Measurements from ENCODE around the gene CACFD1. TPM values are rescaled to one million over a fixed set of nuclear protein-coding genes. Genes with fewer than 3 reads are reported as not detected.
A peak's percentile ranks its signal among the peaks of the same experiment; 100 is the strongest.

CACFD1 gene
- total and polyA plus RNA-seq, 3 donors from 2014 or later, result 34.7 to 47.9 (median 43.3) TPM

- Histone ChIP-seq H3K36me3 (ENCODE audit: low read depth, missing control alignments) (no peaks in the 10 kb centered on the region), H3K27me3 (no peaks in the 10 kb centered on the region), H3K4me1 (peaks cover 35% of the 10 kb centered on the region), H3K27ac (peak overlapping the region in 1 of 2 donors; percentile 24), H3K4me3 (no peak overlapping the region), H3K9me3 (no peaks in the 10 kb centered on the region)
- 55% methylated on average over 13 to 19 of the region's 19 CpGs for WGBS, 2 donors
- TF ChIP-seq POLR2A (IDR thresholded peaks at IDR 0.05), result no peak
- no peak for TF ChIP-seq CTCF (IDR thresholded peaks at IDR 0.05)
- intact Hi-C loops (cut with DNase I; ENCODE audit: low total_unique reads), result no loop called here
- DNase-seq, result no peak
These were observed 39.5 kb downstream of the CACFD1 start for GRCh38 chr9:133499132-133499891.

DNA sequence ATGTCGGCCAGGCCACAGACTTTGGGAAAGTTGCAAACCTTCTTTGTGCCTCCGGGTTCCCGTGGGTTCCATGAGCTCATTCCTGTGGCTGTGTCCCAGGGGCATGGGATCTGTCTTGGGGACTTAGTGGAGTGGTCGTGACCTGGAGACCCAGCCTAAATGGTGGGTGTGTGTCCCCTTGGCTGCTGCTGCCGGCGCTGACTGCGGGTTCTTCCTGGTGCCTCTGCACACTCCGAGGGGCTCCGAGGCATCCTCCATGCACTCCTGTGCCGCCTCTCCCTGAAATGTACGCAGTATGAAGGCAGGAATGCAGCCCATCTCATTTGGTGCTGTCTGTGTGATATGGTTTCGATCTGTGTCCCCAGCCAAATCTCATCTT lies 40.1 kb downstream of the CACFD1 start:
- 81 to 100% methylated on average over 1 to 12 of the region's 12 CpGs for WGBS, 2 donors
- no peak overlapping the region for H3K4me3 ChIP-seq
- intact Hi-C loops (cut with DNase I; ENCODE audit: low total_unique reads), result no loop called here
- no peaks in the 10 kb centered on the region for H3K36me3 ChIP-seq (ENCODE audit: low read depth, missing control alignments)
- peaks cover 29% of the 10 kb centered on the region for H3K4me1 ChIP-seq
- TF ChIP-seq CTCF (IDR thresholded peaks at IDR 0.05) (no peak), POLR2A (IDR thresholded peaks at IDR 0.05) (no peak)
- peak overlapping the region in 1 of 2 donors; percentile 24 for H3K27ac ChIP-seq
- DNase-seq, result no peak
- H3K9me3 ChIP-seq, result no peaks in the 10 kb centered on the region
- H3K27me3 ChIP-seq, result no peaks in the 10 kb centered on the region

DNA sequence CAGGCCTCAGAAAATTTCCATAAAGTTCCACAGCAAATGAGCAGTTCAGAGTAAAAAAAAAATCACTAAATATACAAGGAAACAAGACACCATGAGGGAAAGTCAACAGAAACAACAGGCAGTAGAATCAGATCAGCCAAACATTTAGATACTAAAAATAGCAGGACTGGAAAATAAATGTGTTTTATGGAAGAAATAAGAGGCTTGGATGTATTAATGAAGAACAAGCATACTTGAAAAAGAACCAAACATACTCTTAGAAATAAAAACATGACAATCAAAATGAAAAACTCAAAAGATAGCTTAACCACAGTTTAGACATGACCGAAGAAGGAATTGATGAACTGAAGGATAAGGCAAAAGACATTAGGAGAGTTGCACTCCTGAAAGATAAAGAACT lies 42.3 kb downstream of the CACFD1 start:
- no peak overlapping the region for H3K27ac ChIP-seq
- intact Hi-C loops (cut with DNase I; ENCODE audit: low total_unique reads), result no loop called here
- no peaks in the 10 kb centered on the region for H3K9me3 ChIP-seq
- H3K27me3 ChIP-seq, result no peaks in the 10 kb centered on the region
- H3K4me3 ChIP-seq, result no peak overlapping the region
- DNase-seq, result no peak
- WGBS, 2 donors, result 89 to 100% methylated on average over 1 of the region's 1 CpG
- H3K36me3 ChIP-seq (ENCODE audit: low read depth, missing control alignments), result no peaks in the 10 kb centered on the region
- TF ChIP-seq POLR2A (IDR thresholded peaks at IDR 0.05), result no peak
- no peak for TF ChIP-seq CTCF (IDR thresholded peaks at IDR 0.05)
- peaks cover 34% of the 10 kb centered on the region for H3K4me1 ChIP-seq

GRCh38 chr9:133505186-133505830 lies 45.5 kb downstream of the CACFD1 start:
- H3K27ac ChIP-seq, result no peak overlapping the region
- no peak overlapping the region for H3K4me3 ChIP-seq
- DNase-seq, result no peak
- peaks cover 26% of the 10 kb centered on the region for H3K4me1 ChIP-seq
- H3K9me3 ChIP-seq, result no peaks in the 10 kb centered on the region
- no peaks in the 10 kb centered on the region for H3K27me3 ChIP-seq
- no peak for TF ChIP-seq CTCF (IDR thresholded peaks at IDR 0.05)
- no peak for TF ChIP-seq POLR2A (IDR thresholded peaks at IDR 0.05)
- 83 to 94% methylated on average over 3 to 13 of the region's 13 CpGs for WGBS, 2 donors
- no peaks in the 10 kb centered on the region for H3K36me3 ChIP-seq (ENCODE audit: low read depth, missing control alignments)
- intact Hi-C loops (cut with DNase I; ENCODE audit: low total_unique reads), result no loop called here

Data from testis (tissue), 3 donors.